PC-9 (cell line): ENCODE data around the gene PIK3R5.

Experiments used
- CTCF ChIP-seq: fragments of 200-600 bp; sonication (generic); conservative IDR thresholded peaks from 2 replicates; pipeline ENCODE4 v1.6.1; 2017; ENCODE audit warnings: mixed run types, antibody characterized with exemption, mild to moderate bottlenecking, moderate library complexity
- EZH2 ChIP-seq: fragments of 200-600 bp; sonication (generic); IDR thresholded peaks from 2 replicates; pipeline ENCODE4 v1.8.0; 2017; ENCODE audit warnings: antibody characterized with exemption, low read depth

GRCh38 chr17:8890671-8891070 lies 74.8 kb downstream of the PIK3R5 start:
- no peak for TF ChIP-seq CTCF
- TF ChIP-seq EZH2 = no peak
